K562 (cell line): ENCODE data around the gene PLA2G15. TPM values are rescaled to one million over a fixed set of nuclear protein-coding genes. Genes with fewer than 3 reads are reported as not detected.
A peak's percentile ranks its signal among the peaks of the same experiment; 100 is the strongest.

Experiments
- EZH2 ChIP-seq: IDR thresholded peaks from 2 replicates; pipeline ENCODE4 v1.6.1; 2012; ENCODE audit warnings: low read depth, mild to moderate bottlenecking, inconsistent platforms, low read length, borderline replicate concordance
- SRSF9 ChIP-seq: fragments of 200-400 bp; formaldehyde crosslinking; IDR thresholded peaks from 2 replicates; pipeline ENCODE4 v1.6.1; 2017; ENCODE audit warnings: low read depth, low read length, borderline replicate concordance
- polyA plus RNA-seq, 8 experiments: library from polyadenylated mRNA; depleted of rRNA in 4 of 8; stranded (reverse) in 5 of 8; unstranded in 3 of 8; fragments of >200 nt; fragmentation: Nextera tagmentation in 2 of 8; fragmentation: Illumina TruSeq in 1 of 8; extraction: Ambion mirVana in 2 of 8; extraction: Trizol in 1 of 8; gene quantifications; 2 replicates each; pipeline versions ENCODE4 v1.2.1 to v1.2.3, GENCODE V29; 2011 to 2014; ENCODE audit warnings: inconsistent platforms in 1 of 8, missing spikeins in 1 of 8
- total RNA-seq, 7 experiments: library from RNA; depleted of rRNA in 6 of 7; stranded (reverse); fragments of >200 nt in 6 of 7; fragmentation: Illumina TruSeq in 2 of 7; extraction: Trizol in 2 of 7; gene quantifications; 2 replicates each; pipeline versions ENCODE4 v1.2.1 to v1.2.3, GENCODE V29; 2011 to 2021; ENCODE audit warnings: low replicate concordance in 1 of 7
- TF ChIP-seq, protein P1 (sequence below): fragments of 450-650 bp; IDR thresholded peaks from 2 replicates; pipeline ENCODE4 v1.6.1; 2016; ENCODE audit warnings: mild to moderate bottlenecking, moderate library complexity
- TF ChIP-seq, protein P2 (sequence below): sonication (generic); formaldehyde crosslinking; IDR thresholded peaks from 2 replicates; pipeline ENCODE4 v1.8.0; 2022; ENCODE audit warnings: missing genetic modification reagents, mild to moderate bottlenecking, moderate library complexity, borderline replicate concordance
- TF ChIP-seq, protein P3 (sequence below), 2 experiments: fragments of 450-650 bp; IDR thresholded peaks; 2 replicates each; pipeline ENCODE4 v1.6.1; 2018; ENCODE audit warnings: mild to moderate bottlenecking in 2 of 2, low read depth in 1 of 2; ENCODE audit not compliant: partially characterized antibody in 2 of 2

PLA2G15 gene
- total and polyA plus RNA-seq, 9 of the 15 experiments (the other 6 are each of a cell fraction or from before 2014, with no cell fraction given), result 0.42 to 8.6 (median 4.8) TPM

DNA sequence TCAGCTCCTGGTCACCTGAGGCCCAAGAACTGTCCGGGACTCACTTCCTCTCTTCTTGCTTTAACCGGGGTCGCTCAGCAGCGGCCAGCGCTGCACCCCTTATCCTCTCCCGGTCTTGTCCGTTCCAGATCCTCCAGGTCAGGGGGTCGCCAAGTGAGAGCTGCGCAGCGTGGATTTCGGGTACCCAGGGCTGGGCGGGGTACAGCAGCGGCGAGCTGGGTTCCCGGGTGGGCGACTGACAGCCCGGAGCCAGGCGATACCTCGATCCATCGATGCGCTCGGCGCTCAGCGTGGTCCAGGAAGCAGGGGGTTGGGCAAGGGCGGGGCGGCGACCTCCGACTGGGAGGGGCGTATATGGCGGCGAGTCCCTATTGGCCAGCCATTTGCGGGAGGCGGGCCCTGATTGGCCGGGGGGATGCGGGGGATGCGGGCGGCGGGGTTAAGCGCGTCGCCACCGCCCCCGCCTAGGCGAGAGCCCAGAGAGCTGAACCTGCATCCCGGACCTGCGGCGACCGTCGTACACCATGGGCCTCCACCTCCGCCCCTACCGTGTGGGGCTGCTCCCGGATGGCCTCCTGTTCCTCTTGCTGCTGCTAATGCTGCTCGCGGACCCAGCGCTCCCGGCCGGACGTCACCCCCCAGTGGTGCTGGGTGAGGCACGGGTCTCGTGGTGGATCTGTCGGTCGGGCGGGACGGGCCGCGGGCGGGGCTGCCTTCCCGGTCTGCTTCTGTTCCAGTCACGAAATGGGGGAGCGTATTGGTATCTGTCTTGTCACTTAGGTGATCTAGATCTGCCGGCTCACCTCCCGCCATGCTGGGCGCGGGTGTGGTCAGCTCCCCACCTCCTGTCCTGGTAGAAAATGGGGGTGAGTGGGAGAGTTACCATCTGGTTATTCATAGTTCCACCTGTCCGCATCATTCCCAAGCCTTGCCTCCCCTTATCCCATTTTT is at the start of gene PLA2G15 (continued):
- TF ChIP-seq, protein P1, sequence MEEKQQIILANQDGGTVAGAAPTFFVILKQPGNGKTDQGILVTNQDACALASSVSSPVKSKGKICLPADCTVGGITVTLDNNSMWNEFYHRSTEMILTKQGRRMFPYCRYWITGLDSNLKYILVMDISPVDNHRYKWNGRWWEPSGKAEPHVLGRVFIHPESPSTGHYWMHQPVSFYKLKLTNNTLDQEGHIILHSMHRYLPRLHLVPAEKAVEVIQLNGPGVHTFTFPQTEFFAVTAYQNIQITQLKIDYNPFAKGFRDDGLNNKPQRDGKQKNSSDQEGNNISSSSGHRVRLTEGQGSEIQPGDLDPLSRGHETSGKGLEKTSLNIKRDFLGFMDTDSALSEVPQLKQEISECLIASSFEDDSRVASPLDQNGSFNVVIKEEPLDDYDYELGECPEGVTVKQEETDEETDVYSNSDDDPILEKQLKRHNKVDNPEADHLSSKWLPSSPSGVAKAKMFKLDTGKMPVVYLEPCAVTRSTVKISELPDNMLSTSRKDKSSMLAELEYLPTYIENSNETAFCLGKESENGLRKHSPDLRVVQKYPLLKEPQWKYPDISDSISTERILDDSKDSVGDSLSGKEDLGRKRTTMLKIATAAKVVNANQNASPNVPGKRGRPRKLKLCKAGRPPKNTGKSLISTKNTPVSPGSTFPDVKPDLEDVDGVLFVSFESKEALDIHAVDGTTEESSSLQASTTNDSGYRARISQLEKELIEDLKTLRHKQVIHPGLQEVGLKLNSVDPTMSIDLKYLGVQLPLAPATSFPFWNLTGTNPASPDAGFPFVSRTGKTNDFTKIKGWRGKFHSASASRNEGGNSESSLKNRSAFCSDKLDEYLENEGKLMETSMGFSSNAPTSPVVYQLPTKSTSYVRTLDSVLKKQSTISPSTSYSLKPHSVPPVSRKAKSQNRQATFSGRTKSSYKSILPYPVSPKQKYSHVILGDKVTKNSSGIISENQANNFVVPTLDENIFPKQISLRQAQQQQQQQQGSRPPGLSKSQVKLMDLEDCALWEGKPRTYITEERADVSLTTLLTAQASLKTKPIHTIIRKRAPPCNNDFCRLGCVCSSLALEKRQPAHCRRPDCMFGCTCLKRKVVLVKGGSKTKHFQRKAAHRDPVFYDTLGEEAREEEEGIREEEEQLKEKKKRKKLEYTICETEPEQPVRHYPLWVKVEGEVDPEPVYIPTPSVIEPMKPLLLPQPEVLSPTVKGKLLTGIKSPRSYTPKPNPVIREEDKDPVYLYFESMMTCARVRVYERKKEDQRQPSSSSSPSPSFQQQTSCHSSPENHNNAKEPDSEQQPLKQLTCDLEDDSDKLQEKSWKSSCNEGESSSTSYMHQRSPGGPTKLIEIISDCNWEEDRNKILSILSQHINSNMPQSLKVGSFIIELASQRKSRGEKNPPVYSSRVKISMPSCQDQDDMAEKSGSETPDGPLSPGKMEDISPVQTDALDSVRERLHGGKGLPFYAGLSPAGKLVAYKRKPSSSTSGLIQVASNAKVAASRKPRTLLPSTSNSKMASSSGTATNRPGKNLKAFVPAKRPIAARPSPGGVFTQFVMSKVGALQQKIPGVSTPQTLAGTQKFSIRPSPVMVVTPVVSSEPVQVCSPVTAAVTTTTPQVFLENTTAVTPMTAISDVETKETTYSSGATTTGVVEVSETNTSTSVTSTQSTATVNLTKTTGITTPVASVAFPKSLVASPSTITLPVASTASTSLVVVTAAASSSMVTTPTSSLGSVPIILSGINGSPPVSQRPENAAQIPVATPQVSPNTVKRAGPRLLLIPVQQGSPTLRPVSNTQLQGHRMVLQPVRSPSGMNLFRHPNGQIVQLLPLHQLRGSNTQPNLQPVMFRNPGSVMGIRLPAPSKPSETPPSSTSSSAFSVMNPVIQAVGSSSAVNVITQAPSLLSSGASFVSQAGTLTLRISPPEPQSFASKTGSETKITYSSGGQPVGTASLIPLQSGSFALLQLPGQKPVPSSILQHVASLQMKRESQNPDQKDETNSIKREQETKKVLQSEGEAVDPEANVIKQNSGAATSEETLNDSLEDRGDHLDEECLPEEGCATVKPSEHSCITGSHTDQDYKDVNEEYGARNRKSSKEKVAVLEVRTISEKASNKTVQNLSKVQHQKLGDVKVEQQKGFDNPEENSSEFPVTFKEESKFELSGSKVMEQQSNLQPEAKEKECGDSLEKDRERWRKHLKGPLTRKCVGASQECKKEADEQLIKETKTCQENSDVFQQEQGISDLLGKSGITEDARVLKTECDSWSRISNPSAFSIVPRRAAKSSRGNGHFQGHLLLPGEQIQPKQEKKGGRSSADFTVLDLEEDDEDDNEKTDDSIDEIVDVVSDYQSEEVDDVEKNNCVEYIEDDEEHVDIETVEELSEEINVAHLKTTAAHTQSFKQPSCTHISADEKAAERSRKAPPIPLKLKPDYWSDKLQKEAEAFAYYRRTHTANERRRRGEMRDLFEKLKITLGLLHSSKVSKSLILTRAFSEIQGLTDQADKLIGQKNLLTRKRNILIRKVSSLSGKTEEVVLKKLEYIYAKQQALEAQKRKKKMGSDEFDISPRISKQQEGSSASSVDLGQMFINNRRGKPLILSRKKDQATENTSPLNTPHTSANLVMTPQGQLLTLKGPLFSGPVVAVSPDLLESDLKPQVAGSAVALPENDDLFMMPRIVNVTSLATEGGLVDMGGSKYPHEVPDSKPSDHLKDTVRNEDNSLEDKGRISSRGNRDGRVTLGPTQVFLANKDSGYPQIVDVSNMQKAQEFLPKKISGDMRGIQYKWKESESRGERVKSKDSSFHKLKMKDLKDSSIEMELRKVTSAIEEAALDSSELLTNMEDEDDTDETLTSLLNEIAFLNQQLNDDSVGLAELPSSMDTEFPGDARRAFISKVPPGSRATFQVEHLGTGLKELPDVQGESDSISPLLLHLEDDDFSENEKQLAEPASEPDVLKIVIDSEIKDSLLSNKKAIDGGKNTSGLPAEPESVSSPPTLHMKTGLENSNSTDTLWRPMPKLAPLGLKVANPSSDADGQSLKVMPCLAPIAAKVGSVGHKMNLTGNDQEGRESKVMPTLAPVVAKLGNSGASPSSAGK, result peak; percentile 45; the same call in 1 of the 2 replicates
- TF ChIP-seq, protein P2, sequence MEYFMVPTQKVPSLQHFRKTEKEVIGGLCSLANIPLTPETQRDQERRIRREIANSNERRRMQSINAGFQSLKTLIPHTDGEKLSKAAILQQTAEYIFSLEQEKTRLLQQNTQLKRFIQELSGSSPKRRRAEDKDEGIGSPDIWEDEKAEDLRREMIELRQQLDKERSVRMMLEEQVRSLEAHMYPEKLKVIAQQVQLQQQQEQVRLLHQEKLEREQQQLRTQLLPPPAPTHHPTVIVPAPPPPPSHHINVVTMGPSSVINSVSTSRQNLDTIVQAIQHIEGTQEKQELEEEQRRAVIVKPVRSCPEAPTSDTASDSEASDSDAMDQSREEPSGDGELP (CRISPR knock-in tag), result peak; percentile 82
- TF ChIP-seq SRSF9 (no peak), EZH2 (no peak)
- TF ChIP-seq, protein P3, sequence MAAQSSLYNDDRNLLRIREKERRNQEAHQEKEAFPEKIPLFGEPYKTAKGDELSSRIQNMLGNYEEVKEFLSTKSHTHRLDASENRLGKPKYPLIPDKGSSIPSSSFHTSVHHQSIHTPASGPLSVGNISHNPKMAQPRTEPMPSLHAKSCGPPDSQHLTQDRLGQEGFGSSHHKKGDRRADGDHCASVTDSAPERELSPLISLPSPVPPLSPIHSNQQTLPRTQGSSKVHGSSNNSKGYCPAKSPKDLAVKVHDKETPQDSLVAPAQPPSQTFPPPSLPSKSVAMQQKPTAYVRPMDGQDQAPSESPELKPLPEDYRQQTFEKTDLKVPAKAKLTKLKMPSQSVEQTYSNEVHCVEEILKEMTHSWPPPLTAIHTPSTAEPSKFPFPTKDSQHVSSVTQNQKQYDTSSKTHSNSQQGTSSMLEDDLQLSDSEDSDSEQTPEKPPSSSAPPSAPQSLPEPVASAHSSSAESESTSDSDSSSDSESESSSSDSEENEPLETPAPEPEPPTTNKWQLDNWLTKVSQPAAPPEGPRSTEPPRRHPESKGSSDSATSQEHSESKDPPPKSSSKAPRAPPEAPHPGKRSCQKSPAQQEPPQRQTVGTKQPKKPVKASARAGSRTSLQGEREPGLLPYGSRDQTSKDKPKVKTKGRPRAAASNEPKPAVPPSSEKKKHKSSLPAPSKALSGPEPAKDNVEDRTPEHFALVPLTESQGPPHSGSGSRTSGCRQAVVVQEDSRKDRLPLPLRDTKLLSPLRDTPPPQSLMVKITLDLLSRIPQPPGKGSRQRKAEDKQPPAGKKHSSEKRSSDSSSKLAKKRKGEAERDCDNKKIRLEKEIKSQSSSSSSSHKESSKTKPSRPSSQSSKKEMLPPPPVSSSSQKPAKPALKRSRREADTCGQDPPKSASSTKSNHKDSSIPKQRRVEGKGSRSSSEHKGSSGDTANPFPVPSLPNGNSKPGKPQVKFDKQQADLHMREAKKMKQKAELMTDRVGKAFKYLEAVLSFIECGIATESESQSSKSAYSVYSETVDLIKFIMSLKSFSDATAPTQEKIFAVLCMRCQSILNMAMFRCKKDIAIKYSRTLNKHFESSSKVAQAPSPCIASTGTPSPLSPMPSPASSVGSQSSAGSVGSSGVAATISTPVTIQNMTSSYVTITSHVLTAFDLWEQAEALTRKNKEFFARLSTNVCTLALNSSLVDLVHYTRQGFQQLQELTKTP (IDR thresholded peaks at IDR 0.05; ENCODE audit: low read depth in 1 of 2, partially characterized antibody in 2 of 2), result no peak
